HG03442 (cell line): ENCODE data around the gene TOP2B.

Source experiments
- ATAC-seq: cut with Tn5 transposase; IDR thresholded peaks from one replicate; pipeline ENCODE4 v1.9.1; 2021; ENCODE audit warnings: mild to moderate bottlenecking, moderate library complexity; ENCODE audit not compliant: unreplicated experiment

TOP2B gene

DNA sequence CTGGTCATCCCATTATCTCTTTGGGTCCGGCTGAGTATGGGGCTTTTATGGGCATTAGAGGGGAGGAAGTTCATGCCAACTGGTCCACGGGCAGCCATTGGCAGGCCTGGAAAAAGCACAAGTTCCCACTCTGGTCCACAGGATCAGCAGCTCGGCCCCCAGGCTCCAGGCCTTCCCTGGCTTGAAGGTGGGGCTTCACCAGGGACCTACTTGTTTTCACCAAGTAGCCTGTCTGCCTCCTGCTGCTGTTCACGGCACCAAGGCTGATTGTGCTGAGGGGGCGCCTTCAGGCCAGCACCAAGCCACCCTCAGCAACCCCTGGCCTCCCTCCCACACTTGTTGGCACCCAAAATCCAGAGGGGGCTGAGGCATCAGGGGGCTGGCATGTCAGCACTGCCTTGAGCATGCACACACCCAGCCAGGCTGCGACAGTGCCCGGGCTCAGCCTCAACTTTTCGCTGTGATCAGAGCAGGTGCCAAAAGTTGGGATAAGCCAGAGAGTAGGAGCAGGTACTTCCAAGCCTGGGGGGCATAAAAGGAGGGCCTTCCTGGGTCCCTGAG is 9.1 kb upstream of the TOP2B start:
- ATAC-seq: no peak

DNA sequence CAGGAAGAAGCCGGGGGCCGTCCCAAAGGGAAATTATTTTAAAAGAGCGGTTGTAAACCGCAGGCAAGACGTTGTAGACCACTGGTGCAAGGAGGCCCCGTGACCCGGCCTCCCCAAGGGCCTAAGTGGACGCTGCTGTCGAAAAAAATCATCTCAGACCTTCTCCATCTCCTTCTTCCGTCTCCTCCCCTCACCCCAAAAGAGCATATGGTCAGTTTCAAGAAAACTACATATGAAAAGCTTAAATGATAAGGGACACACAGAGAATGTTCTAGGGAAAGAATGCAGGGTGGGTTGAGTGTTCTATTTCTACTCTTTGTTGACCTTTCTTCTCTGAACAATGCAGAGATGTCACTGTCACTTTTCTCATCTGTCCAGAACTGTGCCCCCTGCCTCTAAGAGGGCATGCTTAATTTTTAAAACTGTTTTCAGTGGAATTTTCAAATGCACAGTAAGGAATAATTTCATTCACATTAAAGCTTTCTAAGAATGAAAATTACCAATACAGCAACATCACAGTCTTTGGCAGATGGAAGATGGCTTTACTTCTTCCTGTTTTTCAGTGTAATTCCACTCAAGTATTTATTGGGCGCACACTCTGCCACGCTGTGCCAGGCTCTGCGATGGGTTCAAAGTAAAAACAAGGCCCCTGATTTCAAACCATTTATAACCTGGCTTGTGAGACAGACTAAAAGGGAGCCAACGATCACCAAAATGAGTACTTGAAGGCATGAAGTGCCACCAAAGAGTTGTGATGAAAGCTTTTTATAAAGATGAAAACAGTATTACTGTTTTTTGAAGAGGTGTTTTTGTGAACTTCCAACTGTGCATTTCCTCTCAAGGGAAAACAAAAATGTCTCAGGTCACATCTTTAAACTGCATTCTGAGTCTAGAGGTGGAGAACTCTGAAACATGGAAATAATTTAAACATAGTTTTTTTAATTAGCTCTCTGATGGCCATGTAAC is 891 bp upstream of the TOP2B start:
- ATAC-seq: peak; percentile 25

DNA sequence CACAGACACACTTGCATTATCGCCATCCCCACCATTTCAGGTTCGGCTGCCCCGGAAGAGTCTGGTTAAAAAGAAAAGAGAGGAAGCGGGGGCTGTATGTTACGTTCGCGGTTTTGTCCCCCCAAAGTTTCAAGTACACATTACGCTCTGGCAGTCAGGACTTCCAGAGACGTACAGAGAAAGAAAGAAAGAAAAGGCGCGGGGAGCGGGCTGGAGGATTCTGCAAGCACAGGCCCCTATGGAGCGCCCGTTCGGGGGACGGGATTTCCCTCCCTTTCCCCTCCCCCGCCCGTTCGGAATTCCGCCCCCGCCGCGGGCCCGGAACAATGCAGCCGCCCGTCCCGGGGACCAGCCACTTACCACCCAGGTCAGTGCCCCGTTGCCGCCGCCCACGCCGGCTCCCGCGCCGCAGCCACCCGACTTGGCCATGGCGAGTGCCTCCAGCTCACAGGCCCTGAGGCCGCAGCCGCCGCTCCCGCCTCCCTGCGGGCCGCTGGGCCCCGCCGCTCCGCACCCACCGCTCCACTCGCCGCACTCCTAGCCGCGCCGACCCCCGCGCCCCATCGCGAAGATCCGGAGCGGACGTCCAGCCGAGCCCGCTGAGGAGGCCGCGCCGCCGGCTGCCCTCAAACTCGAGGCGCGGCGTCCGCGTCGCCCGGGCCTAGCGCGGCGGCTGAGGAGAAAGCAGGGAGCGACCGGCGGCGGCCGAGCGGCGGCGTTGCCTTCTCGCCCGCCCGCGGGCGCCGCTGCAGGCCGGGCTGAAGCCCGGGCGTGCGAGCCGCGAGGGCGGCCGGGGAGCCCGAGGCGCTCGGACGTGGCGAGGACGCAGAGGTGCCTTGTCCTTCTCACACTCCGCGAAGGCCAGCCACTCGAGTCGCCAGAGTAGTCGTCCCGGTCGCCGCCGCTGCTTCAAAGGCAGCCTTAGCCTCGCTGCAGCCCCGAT is 567 bp downstream of the TOP2B start:
- peak; percentile 29 for ATAC-seq

DNA sequence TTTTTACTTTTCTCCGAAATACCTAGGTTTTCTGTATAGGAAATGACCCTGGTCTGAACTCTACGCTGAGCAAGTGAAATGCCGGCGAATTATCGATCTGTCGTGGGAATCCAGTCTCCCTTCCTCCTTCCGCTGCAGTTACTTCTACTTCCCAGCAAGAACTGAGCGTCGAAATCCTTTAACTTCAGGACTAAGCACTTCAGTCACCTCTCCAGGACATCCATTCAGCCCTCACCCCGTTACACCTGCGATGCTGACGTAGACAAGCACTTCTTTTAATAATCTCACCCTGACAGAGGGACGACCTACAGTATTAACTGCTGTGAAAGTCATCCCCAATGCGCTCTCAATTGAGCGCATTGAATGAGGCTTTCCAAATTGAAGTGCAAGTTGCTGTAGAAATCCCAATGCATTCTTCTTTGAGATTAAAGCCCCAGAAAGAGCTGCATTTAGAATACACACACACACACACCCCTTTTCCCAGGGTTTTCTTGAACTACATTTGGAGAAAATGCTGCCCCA is 1.3 kb downstream of the TOP2B start:
- peak; percentile 16 for ATAC-seq

DNA sequence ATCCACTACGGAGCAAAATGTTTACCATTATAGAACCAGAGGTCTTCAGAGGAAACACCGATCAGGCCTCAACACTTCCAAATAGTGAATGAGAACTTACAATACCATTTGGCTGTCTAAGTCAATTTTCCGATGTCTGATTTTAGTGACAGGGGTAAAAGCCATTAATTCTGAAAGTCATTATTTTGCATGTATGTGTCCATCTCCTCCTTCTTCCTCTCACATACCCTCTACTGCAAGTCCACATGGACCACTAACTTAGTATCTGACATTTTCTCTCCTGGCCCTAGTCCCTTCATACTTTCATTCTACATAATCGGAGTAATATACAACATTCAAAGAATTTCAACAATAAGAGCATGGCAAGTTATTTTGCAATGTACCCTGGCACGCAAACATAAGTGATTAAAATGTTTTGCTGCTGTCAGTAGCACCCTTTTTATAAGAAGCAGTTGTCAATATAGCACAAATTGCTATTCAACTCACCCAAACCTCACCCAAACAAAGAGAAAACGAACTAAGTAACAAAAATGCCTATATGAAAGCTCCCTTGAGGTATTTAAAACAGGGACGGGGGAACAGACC is 1.9 kb downstream of the TOP2B start:
- ATAC-seq: no peak

DNA sequence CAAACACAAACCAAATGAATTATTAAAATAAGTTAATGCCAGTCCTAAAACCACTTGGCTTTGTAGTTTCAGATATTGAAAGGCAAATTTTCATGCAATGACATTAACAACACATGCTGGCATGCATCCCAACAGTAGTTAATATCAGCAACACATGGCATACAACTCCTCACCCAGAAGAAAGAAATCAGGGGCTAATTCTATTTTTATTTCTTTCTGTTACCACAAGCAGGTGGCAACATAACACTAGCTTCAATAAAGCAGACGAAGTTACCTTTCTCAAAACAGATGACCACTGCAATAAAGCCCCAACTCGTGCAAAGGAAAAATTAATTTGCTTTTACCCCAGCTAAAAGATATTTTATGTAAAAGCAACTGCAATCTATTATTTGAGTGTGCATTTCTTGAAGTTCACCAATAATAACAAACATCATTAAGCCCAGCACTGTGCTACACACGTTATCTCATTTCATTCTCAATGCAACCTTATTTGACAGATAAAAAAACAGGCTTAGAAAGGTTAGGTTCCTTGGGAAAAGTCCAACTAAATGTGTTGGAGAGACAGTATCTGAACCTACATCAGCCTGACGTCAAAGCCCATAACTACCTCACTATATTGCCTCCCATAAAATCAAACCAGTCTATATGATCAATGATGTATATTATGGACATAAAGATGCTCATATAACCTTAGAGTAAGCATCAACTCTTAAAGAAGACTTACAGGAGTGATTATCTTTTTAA is 2.8 kb downstream of the TOP2B start:
- ATAC-seq: no peak

DNA sequence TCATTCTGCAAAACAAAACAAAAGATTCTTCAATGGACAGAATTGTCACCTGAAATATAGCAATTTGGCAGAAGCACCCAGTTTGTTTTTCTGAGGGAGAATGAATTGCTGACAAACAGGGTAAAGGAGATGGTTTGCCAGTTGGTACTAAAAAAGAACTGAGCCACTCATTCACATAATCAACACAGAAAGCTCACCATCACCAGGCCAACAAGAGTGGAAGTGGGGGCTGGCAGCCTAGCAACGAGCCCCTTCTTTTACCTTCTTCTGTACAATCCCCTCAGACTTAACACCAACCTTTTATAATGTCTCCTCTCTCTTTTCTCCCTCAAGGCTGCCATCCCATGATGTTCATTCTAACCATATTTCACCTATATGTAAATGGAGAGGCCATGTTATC is 5.9 kb downstream of the TOP2B start:
- ATAC-seq: no peak

DNA sequence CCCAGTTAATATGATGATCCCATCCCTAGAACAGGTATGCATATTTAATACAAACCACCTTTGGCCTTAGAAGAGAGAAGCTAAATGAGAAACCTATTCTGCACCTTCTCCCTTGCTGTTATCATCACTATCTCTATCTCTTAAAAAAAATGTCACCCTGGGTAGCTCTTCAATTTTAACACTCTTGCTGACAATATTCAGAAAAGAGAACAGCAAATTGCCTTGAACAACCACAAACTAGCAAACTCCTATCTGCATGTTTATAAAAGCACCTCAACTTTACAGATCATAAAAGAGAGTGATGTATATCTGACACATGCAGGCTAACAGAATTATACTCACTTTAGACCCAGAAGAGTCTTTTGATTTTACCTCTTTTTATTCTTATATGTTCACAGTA is 7.4 kb downstream of the TOP2B start:
- no peak for ATAC-seq

DNA sequence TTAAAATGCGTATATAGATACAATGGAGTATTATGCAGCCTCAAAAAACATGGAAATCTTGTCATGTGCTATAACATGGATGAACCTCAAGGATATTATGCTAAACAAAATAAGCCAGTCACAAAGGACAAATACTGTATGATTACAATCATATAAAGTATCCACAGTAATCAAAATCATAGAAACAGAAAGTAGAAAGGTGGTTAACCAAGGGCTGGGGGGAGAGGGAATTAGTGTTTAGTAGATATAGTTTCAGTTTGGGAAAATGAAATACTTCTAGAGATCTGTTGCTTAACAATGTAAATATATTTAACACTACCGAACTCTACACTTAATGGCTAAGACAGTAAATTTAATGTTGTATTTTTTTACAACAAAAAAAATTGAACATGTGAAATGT is 9.0 kb downstream of the TOP2B start:
- ATAC-seq: no peak

DNA sequence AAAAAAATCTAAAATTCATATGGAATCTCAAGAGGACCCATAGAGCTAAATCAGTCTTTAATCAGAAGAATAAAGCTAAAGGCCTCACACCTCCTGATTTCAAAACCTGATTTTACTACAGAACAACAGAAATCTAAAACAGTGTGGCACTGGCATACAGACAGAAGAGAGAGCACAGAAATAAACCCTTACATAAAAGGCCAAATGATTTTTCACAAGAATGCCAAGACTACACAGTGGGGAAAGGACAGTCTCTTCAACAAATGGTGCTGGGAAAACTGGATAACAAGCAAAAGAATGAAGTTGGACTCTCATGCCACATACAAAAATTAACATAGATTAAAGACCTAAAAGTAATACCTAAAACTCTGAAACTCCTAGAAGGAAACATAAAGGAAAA is 10.1 kb downstream of the TOP2B start:
- no peak for ATAC-seq

DNA sequence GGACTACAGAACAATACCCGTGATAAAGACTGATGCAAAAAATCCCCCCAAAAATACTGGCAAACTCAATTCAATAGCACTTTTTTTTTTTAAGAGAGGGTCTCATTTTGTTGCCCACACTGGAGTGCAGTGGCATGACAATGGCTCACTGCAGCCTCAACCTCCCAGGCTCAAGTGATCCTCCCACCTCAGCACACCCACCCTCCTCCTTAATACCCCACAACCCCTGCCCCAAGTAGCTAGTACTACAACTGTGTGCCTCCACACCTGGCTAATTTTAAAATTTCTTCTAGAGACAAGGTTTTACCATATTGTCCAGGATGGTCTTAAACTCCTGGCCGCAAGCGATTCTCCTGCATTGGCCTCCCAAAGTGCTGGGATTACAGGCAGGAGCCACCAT is 11.4 kb downstream of the TOP2B start:
- no peak for ATAC-seq

DNA sequence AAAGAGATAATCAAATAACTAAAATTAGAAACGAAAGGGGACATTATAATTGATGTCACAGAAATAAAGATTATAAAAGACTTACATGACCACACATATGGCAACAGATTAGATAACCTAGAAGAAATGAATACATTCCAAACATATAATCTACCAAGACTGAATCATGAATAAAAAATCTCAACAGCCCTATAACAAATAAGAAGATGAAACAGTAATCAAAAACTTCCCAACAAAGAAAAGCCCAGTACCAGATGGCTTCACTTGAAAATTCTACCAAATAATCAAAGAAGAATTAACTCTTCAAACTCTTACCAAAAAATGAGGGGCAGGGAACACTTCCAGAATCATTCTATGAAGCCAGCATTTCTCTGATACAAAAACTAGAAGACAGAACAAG is 11.8 kb downstream of the TOP2B start:
- no peak for ATAC-seq

DNA sequence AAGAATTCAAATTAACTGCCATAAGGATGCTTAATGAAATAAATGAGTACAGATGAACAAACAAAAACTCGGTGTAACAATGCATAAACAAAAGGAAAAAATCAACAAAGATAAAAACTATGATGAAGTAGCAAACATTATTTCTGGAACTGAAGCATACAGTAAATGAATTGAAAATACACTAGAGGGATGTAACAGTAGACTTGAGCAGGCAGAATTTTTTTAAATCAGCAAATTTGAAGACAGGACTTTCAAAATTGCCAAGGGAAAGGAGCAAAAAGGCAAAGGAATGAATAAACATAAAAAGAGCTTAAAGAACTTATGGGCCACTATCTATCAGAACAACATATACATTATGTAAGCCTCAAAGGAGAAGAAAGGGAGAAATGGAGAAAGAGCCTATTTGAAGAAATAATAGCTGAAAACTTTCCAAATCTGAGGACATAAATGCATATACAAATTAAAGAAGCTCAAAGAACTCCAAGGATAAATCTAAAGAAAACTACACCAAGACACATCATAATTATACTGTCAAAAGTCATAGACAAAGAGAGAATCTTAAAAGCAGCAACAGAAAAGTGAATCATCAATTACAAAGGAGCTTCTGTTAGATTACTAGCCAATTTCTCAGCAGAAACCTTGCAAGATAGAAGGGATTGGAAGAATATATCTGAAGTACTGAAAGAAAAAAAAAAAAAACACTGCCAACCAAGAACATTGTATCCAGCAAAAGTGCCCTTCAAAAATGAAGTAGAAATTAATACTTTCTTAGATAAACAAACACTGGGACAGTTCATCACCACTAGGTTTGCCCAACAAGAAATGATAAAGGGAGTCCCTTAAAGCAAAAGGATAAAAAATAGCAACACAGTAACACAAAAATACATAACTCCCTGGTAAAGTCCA is 15.5 kb downstream of the TOP2B start:
- ATAC-seq: no peak

DNA sequence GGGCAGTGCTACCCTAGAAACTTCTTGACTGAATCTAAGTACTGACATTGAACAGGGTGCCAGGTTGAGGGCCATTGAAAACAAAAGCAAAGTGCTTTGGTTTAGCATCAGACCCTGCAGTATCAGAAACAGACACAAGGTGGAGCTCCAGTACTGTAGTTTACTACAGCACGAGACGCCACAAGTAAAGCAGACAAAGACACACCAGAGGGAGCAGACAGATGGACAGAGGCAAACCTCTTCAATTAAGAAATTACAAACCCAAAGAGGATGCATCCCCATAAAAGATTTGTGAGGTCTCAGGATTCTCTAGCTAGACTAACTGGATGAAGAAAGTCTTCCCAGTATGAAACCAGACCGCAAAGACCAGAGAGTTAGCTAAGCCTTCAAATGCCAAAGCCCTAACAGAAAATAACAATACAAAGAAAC is 16.6 kb downstream of the TOP2B start:
- ATAC-seq: peak; percentile 91

DNA sequence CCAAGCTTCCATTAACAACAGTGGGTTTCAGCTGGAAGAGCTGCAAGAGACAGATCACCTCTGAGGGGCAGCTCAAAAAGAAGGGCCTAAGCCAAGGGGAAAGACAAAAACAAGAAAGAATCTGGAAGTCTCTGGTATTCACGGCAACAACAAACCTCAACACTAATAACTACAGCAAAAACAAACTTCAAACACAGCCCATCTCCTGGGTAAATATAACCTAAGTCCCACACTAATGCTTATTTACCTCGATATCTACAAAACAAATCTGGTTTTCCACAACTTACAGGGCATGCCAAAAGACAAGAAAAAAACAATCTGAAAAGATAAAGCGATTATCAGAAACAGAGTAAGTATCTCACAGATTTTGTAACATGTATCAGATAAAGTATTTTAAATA is 29.7 kb downstream of the TOP2B start:
- no peak for ATAC-seq

DNA sequence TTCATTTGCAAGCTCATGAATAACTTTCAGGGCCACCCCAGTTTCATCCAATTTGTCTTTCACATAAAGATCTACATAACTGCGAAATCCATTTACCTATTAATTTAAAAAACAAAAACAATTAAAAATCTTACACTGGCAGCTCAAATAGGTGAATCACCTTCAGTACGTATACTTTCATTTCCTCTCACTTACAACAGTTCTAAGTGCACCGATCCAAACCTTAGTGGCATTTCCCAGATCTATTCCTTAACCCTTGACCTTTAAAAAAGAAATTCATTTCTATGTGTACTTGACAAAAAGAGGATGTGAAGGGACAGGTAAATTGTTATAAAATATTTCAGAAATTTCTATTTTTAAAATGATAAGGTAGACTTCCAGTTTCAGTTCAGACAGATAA is 30.8 kb downstream of the TOP2B start:
- no peak for ATAC-seq

DNA sequence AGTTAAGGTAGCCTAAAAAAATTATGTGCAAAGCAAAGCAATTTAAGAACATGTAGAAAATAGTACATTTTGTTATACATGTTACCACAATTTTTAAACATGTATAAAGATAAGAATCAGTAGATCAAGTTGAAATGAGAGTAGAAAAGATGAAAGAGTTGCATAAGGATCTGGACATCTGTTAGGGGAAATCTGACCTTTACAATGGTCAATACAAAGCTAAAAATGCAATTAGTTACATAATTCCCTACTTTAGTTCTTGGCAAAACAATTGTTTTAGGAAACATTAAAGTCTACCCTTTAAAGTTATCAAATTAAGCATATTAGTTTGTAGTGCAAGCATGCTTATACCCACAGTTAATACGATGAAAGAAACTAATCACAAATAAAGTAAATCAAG is 32.7 kb downstream of the TOP2B start:
- ATAC-seq: no peak

DNA sequence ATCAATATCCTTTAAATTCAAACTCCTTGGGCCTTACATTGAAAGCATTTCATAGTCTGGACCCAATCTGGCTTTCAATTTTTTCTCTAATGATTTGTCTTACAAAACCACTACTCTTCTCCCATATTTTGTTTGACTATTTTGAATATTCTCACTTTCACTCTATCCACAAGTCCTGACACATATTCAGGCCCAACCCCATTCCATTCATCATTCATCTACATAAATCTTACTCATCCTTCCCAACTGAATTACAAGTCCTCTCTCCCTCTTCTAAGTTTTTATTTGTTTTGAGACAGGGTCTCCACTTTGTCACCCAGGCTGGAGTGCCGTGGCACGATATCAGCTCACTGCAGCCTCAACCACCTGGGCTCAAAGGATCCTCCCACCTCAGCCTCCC is 43.6 kb downstream of the TOP2B start:
- ATAC-seq: no peak

DNA sequence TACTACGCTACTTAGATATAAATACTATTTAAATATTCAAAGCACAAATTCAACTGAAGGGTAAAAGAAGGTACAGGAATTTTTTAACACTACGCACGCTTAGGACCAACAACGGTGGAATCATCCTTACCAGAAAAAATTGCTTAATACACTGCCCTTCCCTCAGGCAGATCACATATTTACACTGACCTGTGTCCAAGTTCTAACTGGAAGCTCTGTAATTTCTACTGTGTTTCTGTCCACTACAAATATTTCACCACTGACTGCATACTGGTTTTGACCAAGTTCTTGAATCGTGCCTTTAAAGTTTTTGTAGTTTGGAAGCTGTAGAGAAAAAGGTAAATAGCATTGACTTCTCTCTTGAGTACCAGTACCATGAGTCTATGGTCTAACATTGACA is 44.2 kb downstream of the TOP2B start:
- ATAC-seq: no peak
